ENCODE results near the gene ADRA2B.

Gene ADRA2B

DNA sequence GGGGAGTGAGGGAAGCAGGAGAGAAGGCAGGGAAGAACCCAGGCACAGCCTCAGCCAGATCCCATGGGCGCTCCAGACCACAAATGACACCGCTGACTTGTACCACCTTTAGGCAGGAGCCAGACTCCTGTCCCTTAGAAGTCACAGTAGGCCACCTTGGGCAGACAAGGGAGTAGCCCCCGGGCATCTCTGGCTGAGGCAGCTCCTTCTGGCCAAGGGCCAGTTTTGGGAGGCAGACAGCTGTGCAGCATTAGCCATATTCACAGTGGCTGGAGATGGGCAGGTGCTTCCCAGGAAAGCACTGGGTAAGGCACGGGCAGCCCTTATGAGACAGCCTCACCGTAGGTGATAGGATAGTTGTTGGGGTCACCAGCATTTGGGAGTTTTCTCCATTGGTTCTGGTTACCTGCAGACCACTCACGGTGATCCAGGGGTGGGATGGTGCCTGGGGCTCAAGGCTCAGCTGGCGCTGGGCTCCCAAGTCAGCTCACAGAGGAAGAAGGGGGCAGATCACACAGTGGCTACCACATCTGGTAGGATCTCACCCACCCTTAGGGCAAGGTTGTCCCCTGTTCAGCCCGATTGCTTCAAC, 19.9 kb upstream of the ADRA2B start:
- TF ChIP-seq SIN3A (IDR thresholded peaks at IDR 0.05; ENCODE audit: borderline replicate concordance, insufficient read depth, low read length) (no peak), TAF1 (IDR thresholded peaks at IDR 0.05; ENCODE audit: borderline replicate concordance, insufficient read depth, low read length) (no peak), FOXP2 (optimal IDR thresholded peaks at IDR 0.05; ENCODE audit: borderline replicate concordance, extremely low read depth, extremely low read length, insufficient read depth) (no peak), POLR2AphosphoS5 (IDR thresholded peaks at IDR 0.05; ENCODE audit: low read depth, low read length) (no peak)
- TF ChIP-seq, protein P1, sequence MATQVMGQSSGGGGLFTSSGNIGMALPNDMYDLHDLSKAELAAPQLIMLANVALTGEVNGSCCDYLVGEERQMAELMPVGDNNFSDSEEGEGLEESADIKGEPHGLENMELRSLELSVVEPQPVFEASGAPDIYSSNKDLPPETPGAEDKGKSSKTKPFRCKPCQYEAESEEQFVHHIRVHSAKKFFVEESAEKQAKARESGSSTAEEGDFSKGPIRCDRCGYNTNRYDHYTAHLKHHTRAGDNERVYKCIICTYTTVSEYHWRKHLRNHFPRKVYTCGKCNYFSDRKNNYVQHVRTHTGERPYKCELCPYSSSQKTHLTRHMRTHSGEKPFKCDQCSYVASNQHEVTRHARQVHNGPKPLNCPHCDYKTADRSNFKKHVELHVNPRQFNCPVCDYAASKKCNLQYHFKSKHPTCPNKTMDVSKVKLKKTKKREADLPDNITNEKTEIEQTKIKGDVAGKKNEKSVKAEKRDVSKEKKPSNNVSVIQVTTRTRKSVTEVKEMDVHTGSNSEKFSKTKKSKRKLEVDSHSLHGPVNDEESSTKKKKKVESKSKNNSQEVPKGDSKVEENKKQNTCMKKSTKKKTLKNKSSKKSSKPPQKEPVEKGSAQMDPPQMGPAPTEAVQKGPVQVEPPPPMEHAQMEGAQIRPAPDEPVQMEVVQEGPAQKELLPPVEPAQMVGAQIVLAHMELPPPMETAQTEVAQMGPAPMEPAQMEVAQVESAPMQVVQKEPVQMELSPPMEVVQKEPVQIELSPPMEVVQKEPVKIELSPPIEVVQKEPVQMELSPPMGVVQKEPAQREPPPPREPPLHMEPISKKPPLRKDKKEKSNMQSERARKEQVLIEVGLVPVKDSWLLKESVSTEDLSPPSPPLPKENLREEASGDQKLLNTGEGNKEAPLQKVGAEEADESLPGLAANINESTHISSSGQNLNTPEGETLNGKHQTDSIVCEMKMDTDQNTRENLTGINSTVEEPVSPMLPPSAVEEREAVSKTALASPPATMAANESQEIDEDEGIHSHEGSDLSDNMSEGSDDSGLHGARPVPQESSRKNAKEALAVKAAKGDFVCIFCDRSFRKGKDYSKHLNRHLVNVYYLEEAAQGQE (IDR thresholded peaks at IDR 0.05; ENCODE audit: insufficient read depth in 1 of 2, low read depth in 2 of 2, low read length in 2 of 2) = no peak

DNA sequence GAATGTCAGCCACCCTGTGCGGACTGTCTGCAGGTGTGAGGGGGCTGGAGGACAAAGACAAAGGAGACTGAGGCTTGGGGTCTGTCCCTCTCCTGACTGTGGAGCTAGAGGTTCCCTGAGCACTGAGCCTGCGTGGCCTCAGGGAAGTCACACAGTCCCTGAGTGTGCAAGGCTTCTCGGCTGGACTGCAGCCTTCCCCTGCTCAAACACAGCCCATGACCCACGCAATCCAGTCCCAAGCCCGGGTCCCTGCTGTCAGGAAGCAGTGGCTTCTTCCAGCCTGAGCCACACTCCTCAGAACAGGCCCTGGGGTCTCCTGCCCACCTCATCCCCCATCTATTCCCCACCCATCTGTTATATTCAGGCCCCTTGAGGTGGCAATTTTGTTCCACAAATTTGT, 19.2 kb upstream of the ADRA2B start:
- TF ChIP-seq POLR2AphosphoS5 (IDR thresholded peaks at IDR 0.05; ENCODE audit: low read depth, low read length) (no peak), FOXP2 (optimal IDR thresholded peaks at IDR 0.05; ENCODE audit: borderline replicate concordance, extremely low read depth, extremely low read length, insufficient read depth) (no peak), TAF1 (IDR thresholded peaks at IDR 0.05; ENCODE audit: borderline replicate concordance, insufficient read depth, low read length) (no peak), SIN3A (IDR thresholded peaks at IDR 0.05; ENCODE audit: borderline replicate concordance, insufficient read depth, low read length) (no peak)
- TF ChIP-seq, protein P1 (IDR thresholded peaks at IDR 0.05; ENCODE audit: insufficient read depth in 1 of 2, low read depth in 2 of 2, low read length in 2 of 2) = no peak

DNA sequence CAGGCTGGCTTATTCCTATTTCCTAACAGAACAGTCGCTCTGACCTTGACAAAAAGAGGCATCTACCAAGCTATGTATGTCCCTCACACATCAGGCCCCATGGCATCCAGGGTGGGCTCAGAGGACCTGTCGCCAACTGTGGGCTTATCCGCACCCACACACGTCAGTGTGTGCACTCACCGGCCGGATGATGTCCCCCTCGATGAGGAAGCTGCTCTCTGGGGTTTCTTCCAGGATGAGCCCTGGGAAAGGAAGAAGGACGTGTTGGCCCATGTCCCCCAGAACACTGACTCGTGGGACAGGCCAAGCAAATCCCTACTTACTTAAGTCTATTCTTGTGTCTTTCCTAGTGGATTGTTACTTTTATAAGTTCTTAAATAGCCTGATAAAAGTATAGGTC, 18.8 kb upstream of the ADRA2B start:
- TF ChIP-seq POLR2AphosphoS5 (IDR thresholded peaks at IDR 0.05; ENCODE audit: low read depth, low read length) (no peak), SIN3A (IDR thresholded peaks at IDR 0.05; ENCODE audit: borderline replicate concordance, insufficient read depth, low read length) (no peak), TAF1 (IDR thresholded peaks at IDR 0.05; ENCODE audit: borderline replicate concordance, insufficient read depth, low read length) (no peak), FOXP2 (optimal IDR thresholded peaks at IDR 0.05; ENCODE audit: borderline replicate concordance, extremely low read depth, extremely low read length, insufficient read depth) (no peak)
- TF ChIP-seq, protein P1 (IDR thresholded peaks at IDR 0.05; ENCODE audit: insufficient read depth in 1 of 2, low read depth in 2 of 2, low read length in 2 of 2) = no peak

DNA sequence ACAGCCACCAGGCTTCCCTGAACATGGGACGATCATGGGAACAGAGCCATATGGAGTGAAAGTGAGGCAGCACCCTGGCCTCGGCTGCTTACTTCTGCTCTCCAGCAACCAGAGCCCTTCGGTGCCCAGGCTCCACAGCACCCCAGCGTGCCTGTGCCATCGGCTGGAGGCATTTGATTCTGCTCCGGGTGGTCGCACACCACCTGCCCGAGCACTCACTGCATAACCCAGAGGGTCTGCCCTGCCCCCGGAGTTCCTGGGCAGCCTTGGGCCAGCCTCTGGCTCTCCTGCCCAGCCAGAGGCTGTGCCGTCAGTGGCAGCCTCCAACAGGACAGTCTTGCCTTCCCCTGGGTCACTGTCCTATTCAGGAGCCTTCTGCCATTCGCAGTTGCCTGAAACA, 18.1 kb upstream of the ADRA2B start:
- TF ChIP-seq SIN3A (IDR thresholded peaks at IDR 0.05; ENCODE audit: borderline replicate concordance, insufficient read depth, low read length) (no peak), POLR2AphosphoS5 (IDR thresholded peaks at IDR 0.05; ENCODE audit: low read depth, low read length) (no peak), FOXP2 (optimal IDR thresholded peaks at IDR 0.05; ENCODE audit: borderline replicate concordance, extremely low read depth, extremely low read length, insufficient read depth) (no peak), TAF1 (IDR thresholded peaks at IDR 0.05; ENCODE audit: borderline replicate concordance, insufficient read depth, low read length) (no peak)
- TF ChIP-seq, protein P1 (IDR thresholded peaks at IDR 0.05; ENCODE audit: insufficient read depth in 1 of 2, low read depth in 2 of 2, low read length in 2 of 2) = no peak

Data from PFSK-1 (cell line).